HCT116 (cell line): Measurements from ENCODE around the gene DOCK10. TPM values are rescaled to one million over a fixed set of nuclear protein-coding genes. Genes with fewer than 3 reads are reported as not detected.

Source experiments
- ATAC-seq: fragments of 200-7000 bp; cut with Tn5 transposase; 2 replicates; pipeline ENCODE4 v1.9.1; 2020; ENCODE audit warnings: mild to moderate bottlenecking, moderate library complexity
- BruUV-seq: library from RNA; stranded (reverse); fragments of 400-500 nt; replicated peaks from 2 replicates; lab custom pipeline; 2021; lab: Mats Ljungman, UMichigan
- CTCF ChIA-PET: fragments of 300-600 bp; sonication (Branson Sonifier 250); formaldehyde crosslinking; loops from one replicate; lab custom pipeline; 2021; ENCODE audit warnings: antibody characterized with exemption; lab: Charles Lee
- POLR2A ChIA-PET: fragments of 300-600, 350-600 bp; sonication (Branson Sonifier 250); formaldehyde crosslinking; loops from one replicate; lab custom pipeline; 2021; ENCODE audit warnings: antibody characterized with exemption; lab: Charles Lee
- RAD21 ChIA-PET, 2 experiments: fragments of 300-600 bp; sonication (Branson Sonifier 250); formaldehyde crosslinking; loops; one replicate each; lab custom pipeline; 2023; ENCODE audit warnings: low total read pairs in 2 of 2; ENCODE audit not compliant: uncharacterized antibody in 2 of 2, unreplicated experiment in 2 of 2, low non-redundant PET in 1 of 2; lab: Charles Lee
- DNase-seq: peaks from one replicate; pipeline ENCODE4 v3.0.0-alpha.2; 2010; ENCODE audit warnings: low read depth, low spot score
- H2AFZ ChIP-seq: fragments of 200-600 bp; shearing (Covaris generic), sonication (generic); 2 replicates; pipeline ENCODE4 v1.6.1; 2017; ENCODE audit warnings: low read depth, mixed run types, mixed read lengths, antibody characterized with exemption, low read length; ENCODE audit not compliant: poor library complexity, severe bottlenecking
- H3K27ac ChIP-seq: 2 replicates; pipeline ENCODE4 v1.5.1; 2012; ENCODE audit warnings: low read depth, low read length
- H3K27me3 ChIP-seq: fragments of 200-600 bp; sonication (generic); 2 replicates; pipeline ENCODE4 v1.6.1; 2016; ENCODE audit warnings: mixed run types, low read length, mixed read lengths; ENCODE audit not compliant: insufficient read depth
- H3K36me3 ChIP-seq, 2 experiments: fragments of 200-500 bp in 1 of 2; fragments of 200-600 bp in 1 of 2; sonication (Bioruptor generic) in 1 of 2; sonication (generic) in 1 of 2; 2 replicates each; pipeline versions ENCODE4 v1.5.1 to v1.6.1; 2014 to 2016; ENCODE audit warnings: low read length in 2 of 2, inconsistent platforms in 1 of 2, mixed read lengths in 1 of 2, mixed run types in 1 of 2; ENCODE audit not compliant: insufficient read depth in 2 of 2, control insufficient read depth in 1 of 2
- H3K4me1 ChIP-seq, 2 experiments: fragments of 200-600 bp in 1 of 2; sonication (generic) in 1 of 2; 2 replicates each; pipeline versions ENCODE4 v1.5.1 to v1.6.1; 2012 to 2017; ENCODE audit warnings: low read length in 2 of 2, inconsistent platforms in 1 of 2, mild to moderate bottlenecking in 1 of 2, mixed read lengths in 1 of 2, mixed run types in 1 of 2, moderate library complexity in 1 of 2; ENCODE audit not compliant: insufficient read depth in 2 of 2, control insufficient read depth in 1 of 2
- H3K4me2 ChIP-seq: fragments of 200-600 bp; sonication (generic); 2 replicates; pipeline ENCODE4 v1.6.1; 2017; ENCODE audit warnings: mixed run types, low read length, mixed read lengths
- H3K4me3 ChIP-seq, 2 experiments: fragments of 200-600 bp in 1 of 2; sonication (generic) in 1 of 2; replicated peaks in 1 of 2; 2 replicates each; pipeline ENCODE4 v1.5.1; 2011 to 2016; ENCODE audit warnings: low read length in 2 of 2, control low read depth in 1 of 2, low read depth in 1 of 2, mild to moderate bottlenecking in 1 of 2, mixed read lengths in 1 of 2, mixed run types in 1 of 2
- H3K79me2 ChIP-seq: fragments of 200-600 bp; sonication (generic); 2 replicates; pipeline ENCODE4 v1.6.1; 2017; ENCODE audit warnings: mild to moderate bottlenecking, mixed run types, low read length, moderate library complexity, mixed read lengths; ENCODE audit not compliant: insufficient read depth
- H3K9ac ChIP-seq: fragments of 200-600 bp; sonication (generic); 2 replicates; pipeline ENCODE4 v1.6.1; 2016; ENCODE audit warnings: low read length, mixed read lengths
- H3K9me2 ChIP-seq: fragments of 200-600 bp; sonication (generic), shearing (Covaris generic); 2 replicates; pipeline ENCODE4 v1.6.1; 2017; ENCODE audit warnings: mixed run types, mild to moderate bottlenecking, moderate library complexity; ENCODE audit not compliant: insufficient read depth
- H3K9me3 ChIP-seq, 2 experiments: fragments of 200-500 bp in 1 of 2; fragments of 200-600 bp in 1 of 2; sonication (Bioruptor generic) in 1 of 2; sonication (generic) in 1 of 2; 2 replicates each; pipeline ENCODE4 v1.6.1; 2014 to 2017; ENCODE audit warnings: low read length in 2 of 2, mixed read lengths in 2 of 2, inconsistent platforms in 1 of 2, low read depth in 1 of 2, mild to moderate bottlenecking in 1 of 2, mixed run types in 1 of 2, moderate library complexity in 1 of 2; ENCODE audit not compliant: control insufficient read depth in 1 of 2, insufficient read depth in 1 of 2
- H4K20me1 ChIP-seq: fragments of 200-600 bp; sonication (generic), shearing (Covaris generic); 2 replicates; pipeline ENCODE4 v1.6.1; 2017; ENCODE audit warnings: mixed run types, mild to moderate bottlenecking, moderate library complexity; ENCODE audit not compliant: insufficient read depth
- JUND ChIP-seq: IDR thresholded peaks from 2 replicates; pipeline ENCODE4 v1.6.1; 2012
- POLR2A ChIP-seq: IDR thresholded peaks from 2 replicates; pipeline ENCODE4 v1.7.0; 2011; ENCODE audit warnings: borderline replicate concordance; ENCODE audit not compliant: insufficient read depth, insufficient read length; ENCODE audit errors: extremely low read depth
- RAD21 ChIP-seq: IDR thresholded peaks from 2 replicates; pipeline ENCODE4 v1.6.1; 2012; ENCODE audit warnings: low read depth, mild to moderate bottlenecking
- SIN3A ChIP-seq: IDR thresholded peaks from 2 replicates; pipeline ENCODE4 v1.6.1; 2012; ENCODE audit warnings: low read depth
- ZFX ChIP-seq: fragments of 450-650 bp; IDR thresholded peaks from 2 replicates; pipeline ENCODE4 v1.6.1; 2017
- intact Hi-C: fragments of 100-400 bp; cut with micrococcal nuclease; formaldehyde crosslinking; loops from 2 replicates; pipeline ENCODE4 v1.10.0; 2022
- total RNA-seq: library from RNA; stranded (reverse); gene quantifications from one replicate; pipeline ENCODE4 v1.2.1, GENCODE V29; 2021; ENCODE audit not compliant: unreplicated experiment

DOCK10 gene
- total RNA-seq, 1 experiment from 2014 or later, result 0.54 TPM

DNA sequence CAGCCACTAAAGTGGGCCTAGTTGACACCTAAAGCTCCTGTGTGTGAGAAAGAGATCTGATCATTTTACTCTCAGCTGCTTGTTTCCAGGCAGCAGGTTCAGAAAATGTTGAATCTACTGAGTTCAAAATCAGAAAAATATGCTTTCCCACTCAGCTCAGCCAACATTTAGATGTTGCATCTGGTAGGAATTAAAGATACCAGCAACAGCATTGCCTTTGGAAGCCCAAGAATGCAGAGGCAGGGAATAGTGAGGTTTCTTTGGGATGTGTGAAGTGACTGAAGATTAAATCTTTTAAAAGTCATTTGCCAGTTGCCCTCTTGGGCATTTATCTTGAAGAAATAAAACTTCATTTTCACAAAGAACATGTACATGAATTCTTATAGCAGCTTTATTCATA, 33.9 kb upstream of the DOCK10 start:
- Histone ChIP-seq H3K4me2 (no peak overlapping the region), H3K9ac (no peak overlapping the region), H3K36me3 (no peaks in the 10 kb centered on the region), H3K27me3 (no peaks in the 10 kb centered on the region), H3K4me3 (no peak overlapping the region), H2AFZ (no peak overlapping the region), H3K27ac (no peak overlapping the region), H3K4me1 (no peaks in the 10 kb centered on the region), H4K20me1 (no peaks in the 10 kb centered on the region), H3K79me2 (no peaks in the 10 kb centered on the region), H3K9me2 (no peaks in the 10 kb centered on the region), H3K9me3 (no peaks in the 10 kb centered on the region)
- no TSS peak for BruUV-seq
- DNase-seq (no peak), ATAC-seq (no peak)
- TF ChIP-seq JUND (no peak), SIN3A (no peak), ZFX (no peak), RAD21 (no peak)
- RAD21 ChIA-PET, result no interaction called here
- POLR2A ChIA-PET, result no interaction called here
- intact Hi-C loops, result no loop called here
- CTCF ChIA-PET, result no interaction called here

DNA sequence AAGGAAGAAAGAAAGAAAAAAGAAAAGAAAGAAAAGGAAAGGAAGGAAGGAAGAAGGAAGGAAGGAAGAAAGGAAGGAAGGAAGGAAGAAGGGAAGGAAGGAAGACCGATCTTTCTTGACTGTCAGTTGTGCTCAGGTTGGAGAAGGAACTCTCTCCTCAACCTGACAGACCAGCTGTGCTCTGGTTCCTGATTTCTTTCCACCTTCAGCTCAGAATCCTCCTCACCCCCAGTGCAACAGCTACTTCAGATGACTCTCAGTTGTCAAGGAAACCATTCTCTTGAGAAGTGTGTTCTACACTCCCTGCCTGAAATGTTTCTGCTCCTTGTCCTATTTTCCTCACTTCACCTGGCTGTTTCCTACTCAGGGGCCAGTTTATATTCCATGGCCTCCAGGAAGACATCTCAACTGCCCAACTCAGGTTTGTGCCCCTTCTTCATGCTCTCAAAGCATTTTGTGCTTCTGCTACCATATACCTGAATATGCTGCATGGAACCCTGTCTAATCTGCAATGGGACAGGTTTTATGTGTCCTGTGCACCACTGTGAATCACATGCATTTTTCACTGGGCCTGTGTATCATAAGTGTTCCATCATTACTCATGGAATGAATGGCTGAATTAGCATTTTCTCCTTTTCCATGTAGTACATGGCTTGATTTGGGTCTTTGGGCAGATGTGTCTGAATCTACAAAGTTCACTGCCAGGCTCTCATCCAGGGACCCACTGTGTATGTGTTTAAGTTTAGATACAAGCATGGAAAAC, 32.8 kb upstream of the DOCK10 start:
- no TSS peak for BruUV-seq
- TF ChIP-seq POLR2A, result no peak
- no peak for DNase-seq
- Histone ChIP-seq H3K79me2 (no peaks in the 10 kb centered on the region), H3K4me3 (no peak overlapping the region), H3K9ac (no peak overlapping the region), H2AFZ (no peak overlapping the region), H3K9me3 (no peaks in the 10 kb centered on the region), H3K9me2 (no peaks in the 10 kb centered on the region), H3K36me3 (no peaks in the 10 kb centered on the region), H3K27ac (no peak overlapping the region), H3K4me1 (no peaks in the 10 kb centered on the region), H3K4me2 (no peak overlapping the region), H4K20me1 (no peaks in the 10 kb centered on the region), H3K27me3 (no peaks in the 10 kb centered on the region)
- no peak for ATAC-seq
- RAD21 ChIA-PET, result no interaction called here
- POLR2A ChIA-PET, result no interaction called here
- intact Hi-C loops, result no loop called here
- CTCF ChIA-PET, result no interaction called here
